ENCODE measurements around the gene SARDH.

DNA sequence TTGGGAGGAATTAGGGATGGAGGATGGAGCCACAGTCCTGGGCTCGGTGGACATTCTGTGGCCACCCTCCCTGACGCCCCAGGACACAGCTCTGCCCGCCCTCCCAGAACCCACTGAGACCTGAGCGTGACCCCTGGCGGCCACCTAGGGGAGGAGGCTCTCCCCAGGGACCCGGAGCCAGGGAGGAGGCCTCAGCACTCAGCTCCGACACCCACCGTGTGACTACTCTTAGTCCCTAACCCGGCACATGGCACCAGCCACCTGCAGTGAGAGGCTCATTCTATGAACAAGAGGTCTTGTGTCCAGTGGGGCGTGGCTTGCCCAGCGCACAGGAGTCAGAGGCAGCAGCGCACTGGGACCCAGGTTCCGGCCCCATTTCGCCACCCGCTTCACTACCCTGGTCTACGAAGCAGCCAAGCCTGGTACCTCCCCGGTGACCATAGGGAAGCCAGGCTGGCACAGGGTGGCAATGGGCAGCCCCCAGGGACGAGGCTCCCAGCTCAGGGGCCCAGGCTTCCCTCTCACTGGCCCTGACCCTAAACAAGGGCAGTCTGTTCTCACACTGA, 10.2 kb downstream of the SARDH start:
- TF ChIP-seq, protein P1, sequence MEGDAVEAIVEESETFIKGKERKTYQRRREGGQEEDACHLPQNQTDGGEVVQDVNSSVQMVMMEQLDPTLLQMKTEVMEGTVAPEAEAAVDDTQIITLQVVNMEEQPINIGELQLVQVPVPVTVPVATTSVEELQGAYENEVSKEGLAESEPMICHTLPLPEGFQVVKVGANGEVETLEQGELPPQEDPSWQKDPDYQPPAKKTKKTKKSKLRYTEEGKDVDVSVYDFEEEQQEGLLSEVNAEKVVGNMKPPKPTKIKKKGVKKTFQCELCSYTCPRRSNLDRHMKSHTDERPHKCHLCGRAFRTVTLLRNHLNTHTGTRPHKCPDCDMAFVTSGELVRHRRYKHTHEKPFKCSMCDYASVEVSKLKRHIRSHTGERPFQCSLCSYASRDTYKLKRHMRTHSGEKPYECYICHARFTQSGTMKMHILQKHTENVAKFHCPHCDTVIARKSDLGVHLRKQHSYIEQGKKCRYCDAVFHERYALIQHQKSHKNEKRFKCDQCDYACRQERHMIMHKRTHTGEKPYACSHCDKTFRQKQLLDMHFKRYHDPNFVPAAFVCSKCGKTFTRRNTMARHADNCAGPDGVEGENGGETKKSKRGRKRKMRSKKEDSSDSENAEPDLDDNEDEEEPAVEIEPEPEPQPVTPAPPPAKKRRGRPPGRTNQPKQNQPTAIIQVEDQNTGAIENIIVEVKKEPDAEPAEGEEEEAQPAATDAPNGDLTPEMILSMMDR (IDR thresholded peaks at IDR 0.05; ENCODE audit: low read depth, low read length, poor library complexity, severe bottlenecking): no peak
- TF ChIP-seq EZH2phosphoT487 (IDR thresholded peaks at IDR 0.05; ENCODE audit: borderline replicate concordance, low read length): no peak
